H9 (cell line): ENCODE results near the gene USP40. TPM values are rescaled to one million over a fixed set of nuclear protein-coding genes. Genes with fewer than 3 reads are reported as not detected.

Source experiments
- DNase-seq: peaks from one replicate; pipeline ENCODE4 v3.0.0-alpha.2; 2017
- H2AFZ ChIP-seq: one replicate; pipeline ENCODE4 v1.6.1; 2013; ENCODE audit warnings: mild to moderate bottlenecking, low read length, control low read depth, moderate library complexity
- H2AK5ac ChIP-seq: 2 replicates; pipeline ENCODE4 v1.6.1; 2013; ENCODE audit warnings: low read length, control low read depth, mixed read lengths; ENCODE audit not compliant: insufficient read length
- H2BK120ac ChIP-seq: one replicate; pipeline ENCODE4 v1.6.1; 2013; ENCODE audit warnings: low read depth, mild to moderate bottlenecking, low read length, control low read depth, inconsistent platforms; ENCODE audit not compliant: poor library complexity, severe bottlenecking
- H2BK12ac ChIP-seq: 2 replicates; pipeline ENCODE4 v1.6.1; 2013; ENCODE audit warnings: low read length, control low read depth, mixed read lengths, low read depth; ENCODE audit not compliant: insufficient read length
- H2BK15ac ChIP-seq: 2 replicates; pipeline ENCODE4 v1.6.1; 2013; ENCODE audit warnings: low read depth, low read length, control low read depth
- H2BK20ac ChIP-seq: one replicate; pipeline ENCODE4 v1.6.1; 2013; ENCODE audit warnings: low read depth, mild to moderate bottlenecking, low read length, control low read depth, inconsistent platforms; ENCODE audit not compliant: poor library complexity, severe bottlenecking
- H2BK5ac ChIP-seq: 2 replicates; pipeline ENCODE4 v1.6.1; 2013; ENCODE audit warnings: low read length, control low read depth, mixed read lengths; ENCODE audit not compliant: insufficient read length
- H3K14ac ChIP-seq: 2 replicates; pipeline ENCODE4 v1.6.1; 2013; ENCODE audit warnings: low read length, control low read depth; ENCODE audit not compliant: insufficient read depth
- H3K18ac ChIP-seq: 2 replicates; pipeline ENCODE4 v1.6.1; 2013; ENCODE audit warnings: low read depth, mild to moderate bottlenecking, mixed read lengths, low read length, control low read depth; ENCODE audit not compliant: insufficient read length
- H3K23ac ChIP-seq: 2 replicates; pipeline ENCODE4 v1.6.1; 2013; ENCODE audit warnings: low read length, control low read depth, mixed read lengths, low read depth; ENCODE audit not compliant: insufficient read length
- H3K23me2 ChIP-seq: 2 replicates; pipeline ENCODE4 v1.6.1; 2013; ENCODE audit warnings: low read depth, mild to moderate bottlenecking, mixed read lengths, low read length, control low read depth; ENCODE audit not compliant: insufficient read length, poor library complexity, severe bottlenecking
- H3K27ac ChIP-seq: 2 replicates; pipeline ENCODE4 v1.5.1; 2013; ENCODE audit warnings: low read length, control low read depth, mixed read lengths, low read depth; ENCODE audit not compliant: insufficient read length
- H3K27me3 ChIP-seq: 2 replicates; pipeline ENCODE4 v1.6.1; 2013; ENCODE audit warnings: low read length, control low read depth, inconsistent platforms; ENCODE audit not compliant: insufficient read depth
- H3K4ac ChIP-seq: 2 replicates; pipeline ENCODE4 v1.6.1; 2013; ENCODE audit warnings: low read depth, mild to moderate bottlenecking, control low read depth, inconsistent platforms, low read length, moderate library complexity
- H3K4me1 ChIP-seq: 2 replicates; pipeline ENCODE4 v1.6.1; 2013; ENCODE audit warnings: low read length, control low read depth, inconsistent platforms; ENCODE audit not compliant: insufficient read depth
- H3K4me2 ChIP-seq: 2 replicates; pipeline ENCODE4 v1.6.1; 2013; ENCODE audit warnings: low read length, control low read depth, mixed read lengths; ENCODE audit not compliant: insufficient read length, insufficient read depth
- H3K56ac ChIP-seq: 2 replicates; pipeline ENCODE4 v1.6.1; 2013; ENCODE audit warnings: low read depth, mild to moderate bottlenecking, mixed read lengths, low read length, control low read depth; ENCODE audit not compliant: insufficient read length
- H3K79me1 ChIP-seq: 2 replicates; pipeline ENCODE4 v1.6.1; 2013; ENCODE audit warnings: low read depth, mild to moderate bottlenecking, moderate library complexity, low read length, control low read depth, inconsistent platforms; ENCODE audit not compliant: insufficient read depth, poor library complexity, severe bottlenecking
- H3K79me2 ChIP-seq: 2 replicates; pipeline ENCODE4 v1.6.1; 2013; ENCODE audit warnings: low read length, control low read depth, inconsistent platforms; ENCODE audit not compliant: insufficient read depth
- H3K9ac ChIP-seq: 2 replicates; pipeline ENCODE4 v1.6.1; 2013; ENCODE audit warnings: low read length, control low read depth, mixed read lengths; ENCODE audit not compliant: insufficient read length; ENCODE audit errors: extremely low read depth
- H3K9me3 ChIP-seq: one replicate; pipeline ENCODE4 v1.6.1; 2013; ENCODE audit warnings: low read depth, low read length, inconsistent platforms; ENCODE audit not compliant: control insufficient read depth
- H3T11ph ChIP-seq: one replicate; pipeline ENCODE4 v1.6.1; 2013; ENCODE audit warnings: mild to moderate bottlenecking, low read length, control low read depth, inconsistent platforms
- H4K20me1 ChIP-seq: one replicate; pipeline ENCODE4 v1.6.1; 2013; ENCODE audit not compliant: control insufficient read depth, insufficient read length, insufficient read depth
- H4K5ac ChIP-seq: 2 replicates; pipeline ENCODE4 v1.6.1; 2013; ENCODE audit warnings: low read depth, mild to moderate bottlenecking, mixed read lengths, low read length, control low read depth; ENCODE audit not compliant: insufficient read length
- H4K8ac ChIP-seq: replicated peaks from 2 replicates; pipeline ENCODE4 v1.6.1; 2013; ENCODE audit warnings: low read length, control low read depth, mixed read lengths, low read depth; ENCODE audit not compliant: insufficient read length
- H4K91ac ChIP-seq: 2 replicates; pipeline ENCODE4 v1.6.1; 2013; ENCODE audit warnings: low read depth, mild to moderate bottlenecking, moderate library complexity, mixed read lengths, low read length, control low read depth; ENCODE audit not compliant: insufficient read length
- H3K27ac Mint-ChIP-seq, 3 experiments: 2 replicates in 2 of 3; 3 replicates in 1 of 3; pipeline ENCODE4 v1.8.0; 2020 to 2021; ENCODE audit warnings: mixed read lengths in 3 of 3, mild to moderate bottlenecking in 1 of 3, moderate library complexity in 1 of 3
- H3K27me3 Mint-ChIP-seq: 2 replicates; pipeline ENCODE4 v1.8.0; 2021; ENCODE audit warnings: low read depth, mild to moderate bottlenecking, moderate library complexity, mixed read lengths
- H3K36me3 Mint-ChIP-seq, 3 experiments: 2 replicates in 2 of 3; 3 replicates in 1 of 3; pipeline ENCODE4 v1.8.0; 2020 to 2021; ENCODE audit warnings: low read depth in 3 of 3, mixed read lengths in 3 of 3; ENCODE audit not compliant: insufficient read depth in 1 of 3
- H3K4me1 Mint-ChIP-seq, 2 experiments: 2 replicates each; pipeline ENCODE4 v1.8.0; 2020; ENCODE audit warnings: mixed read lengths in 2 of 2
- H3K4me3 Mint-ChIP-seq, 2 experiments: 2 replicates in 1 of 2; 3 replicates in 1 of 2; pipeline ENCODE4 v1.8.0; 2020 to 2021; ENCODE audit warnings: mild to moderate bottlenecking in 2 of 2, mixed read lengths in 2 of 2, moderate library complexity in 1 of 2
- H3K9me3 Mint-ChIP-seq, 2 experiments: 2 replicates in 1 of 2; 3 replicates in 1 of 2; pipeline ENCODE4 v1.8.0; 2020; ENCODE audit warnings: mild to moderate bottlenecking in 2 of 2, mixed read lengths in 2 of 2, moderate library complexity in 1 of 2
- CTCF ChIP-seq: fragments of 200-600 bp; sonication (generic); conservative IDR thresholded peaks from 3 replicates; pipeline ENCODE4 v1.8.0; 2021; ENCODE audit warnings: antibody characterized with exemption, mild to moderate bottlenecking
- WGBS: extraction: QIAGEN DNeasy Blood & Tissue Kit; methylation state at CpG from one replicate; pipeline ENCODE4 v1.1.7; 2013; ENCODE audit warnings: missing lambda C conversion rate, low lambda C conversion rate, mixed read lengths; ENCODE audit not compliant: insufficient read length; ENCODE audit errors: extremely low coverage; 5-methylcytosine and 5-hydroxymethylcytosine counted together
- total RNA-seq: library from RNA; stranded (reverse); gene quantifications from 2 replicates; pipeline ENCODE4 v1.2.1, GENCODE V29; 2021

Gene USP40
- total RNA-seq, 1 experiment from 2014 or later = 7.5 TPM

DNA sequence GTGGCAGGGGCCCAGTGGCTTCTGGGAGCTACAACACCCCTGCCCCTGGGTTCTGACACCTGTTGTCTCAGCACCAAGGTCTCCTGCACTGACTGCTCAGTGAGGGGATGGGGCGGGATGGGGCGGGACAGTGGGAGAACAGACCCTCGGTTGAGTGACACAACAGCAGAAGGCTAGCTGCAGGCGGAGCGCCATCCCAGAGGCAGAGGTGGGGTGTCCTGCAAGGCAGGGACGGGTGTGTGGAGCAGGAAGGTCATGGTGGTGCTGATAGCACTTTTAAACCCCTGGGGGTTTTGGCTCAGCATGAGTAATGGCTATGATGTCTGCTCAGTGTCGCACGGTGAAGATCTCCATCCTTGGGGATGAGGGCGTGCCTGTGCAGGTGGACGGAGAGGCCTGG is 107.2 kb downstream of the USP40 start:
- no peak overlapping the region for H2AFZ ChIP-seq
- H2BK20ac ChIP-seq = no peak overlapping the region
- H4K8ac ChIP-seq = no peak overlapping the region
- Mint-ChIP-seq H3K27ac (no peak overlapping the region), H3K9me3 (no peaks in the 10 kb centered on the region; a peak in 1 of 5 replicates), H3K4me1 (peaks cover 0 to 2% of the 10 kb centered on the region in 2 experiments; a peak in 1 of 4 replicates), H3K4me3 (no peak overlapping the region), H3K36me3 (peaks cover 17 to 58% (median 46%) of the 10 kb centered on the region in 3 experiments), H3K27me3 (no peaks in the 10 kb centered on the region; the same call in 1 of the 2 replicates)
- H3K23me2 ChIP-seq = no peaks in the 10 kb centered on the region
- WGBS = no CpG with 5 or more reads among the region's 10 CpGs
- no peak overlapping the region for H2BK120ac ChIP-seq
- no peak overlapping the region for H2BK15ac ChIP-seq
- H3K27ac ChIP-seq = no peak overlapping the region
- H3K14ac ChIP-seq = no peak overlapping the region
- H3K9me3 ChIP-seq = no peaks in the 10 kb centered on the region
- TF ChIP-seq CTCF = no peak
- no peaks in the 10 kb centered on the region for H3K79me1 ChIP-seq
- no peak overlapping the region for H4K5ac ChIP-seq
- H3T11ph ChIP-seq = no peak overlapping the region
- no peak overlapping the region for H3K23ac ChIP-seq
- H3K79me2 ChIP-seq = no peaks in the 10 kb centered on the region
- no peak overlapping the region for H3K18ac ChIP-seq
- H3K4ac ChIP-seq = no peak overlapping the region
- H3K9ac ChIP-seq = no peak overlapping the region
- H3K27me3 ChIP-seq = no peaks in the 10 kb centered on the region
- no peak overlapping the region for H2BK12ac ChIP-seq
- H4K91ac ChIP-seq = no peak overlapping the region
- no peaks in the 10 kb centered on the region for H4K20me1 ChIP-seq
- H2BK5ac ChIP-seq = no peak overlapping the region
- DNase-seq = no peak
- no peaks in the 10 kb centered on the region for H3K4me1 ChIP-seq
- no peak overlapping the region for H3K56ac ChIP-seq
- no peak overlapping the region for H3K4me2 ChIP-seq
- H2AK5ac ChIP-seq = no peak overlapping the region
